Fibroblast of lung (primary cell): ENCODE measurements around the gene CARHSP1. TPM values are rescaled to one million over a fixed set of nuclear protein-coding genes. Genes with fewer than 3 reads are reported as not detected.

Experiments
- DNase-seq, 2 donors: peaks; one replicate each; pipeline versions ENCODE4 v3.0.0 to v3.0.0-alpha.2; 2010; ENCODE audit warnings: low read depth in 2 of 2
- H2AFZ ChIP-seq: 2 replicates; pipeline ENCODE4 v1.5.1; 2012; ENCODE audit warnings: low read length, control low read depth, inconsistent platforms
- H3K27ac ChIP-seq: 2 replicates; pipeline ENCODE4 v1.5.1; 2011; ENCODE audit warnings: low read length, control low read depth; ENCODE audit not compliant: insufficient read depth
- H3K27me3 ChIP-seq: 2 replicates; pipeline ENCODE4 v1.5.1; 2011; ENCODE audit warnings: mild to moderate bottlenecking, low read length; ENCODE audit not compliant: control insufficient read depth, insufficient read depth
- H3K36me3 ChIP-seq: 2 replicates; pipeline ENCODE4 v1.5.1; 2011; ENCODE audit warnings: low read length; ENCODE audit not compliant: control insufficient read depth, insufficient read depth
- H3K4me1 ChIP-seq: 2 replicates; pipeline ENCODE4 v1.5.1; 2011; ENCODE audit warnings: low read length; ENCODE audit not compliant: control insufficient read depth, insufficient read depth; ENCODE audit errors: extremely low read depth
- H3K4me2 ChIP-seq: 2 replicates; pipeline ENCODE4 v1.5.1; 2011; ENCODE audit warnings: low read length, control low read depth; ENCODE audit not compliant: insufficient read depth; ENCODE audit errors: extremely low read depth
- H3K4me3 ChIP-seq, 4 experiments: fragments of 200-600 bp in 1 of 4; sonication (generic) in 1 of 4; replicated peaks in 1 of 4; 2 replicates each; pipeline ENCODE4 v1.5.1; 2011 to 2016; ENCODE audit warnings: low read length in 4 of 4, low read depth in 3 of 4, mild to moderate bottlenecking in 3 of 4, control low read depth in 2 of 4, inconsistent platforms in 1 of 4, mixed read lengths in 1 of 4; ENCODE audit not compliant: insufficient read depth in 1 of 4; ENCODE audit errors: control extremely low read depth in 1 of 4
- H3K79me2 ChIP-seq: 2 replicates; pipeline ENCODE4 v1.5.1; 2012; ENCODE audit warnings: mild to moderate bottlenecking, low read length, inconsistent platforms; ENCODE audit not compliant: control insufficient read depth, insufficient read depth
- H3K9ac ChIP-seq: 2 replicates; pipeline ENCODE4 v1.5.1; 2011; ENCODE audit warnings: mild to moderate bottlenecking, low read length, control low read depth; ENCODE audit not compliant: insufficient read depth
- H3K9me3 ChIP-seq: 2 replicates; pipeline ENCODE4 v1.5.1; 2012; ENCODE audit warnings: low read depth, low read length; ENCODE audit not compliant: control insufficient read depth, insufficient read depth
- H4K20me1 ChIP-seq: 2 replicates; pipeline ENCODE4 v1.5.1; 2011; ENCODE audit warnings: low read length; ENCODE audit not compliant: control insufficient read depth, insufficient read depth; ENCODE audit errors: extremely low read depth
- CTCF ChIP-seq, 2 donors: IDR thresholded peaks in 1 of 2; conservative IDR thresholded peaks in 1 of 2; 1 replicate in 1 of 2; 2 replicates in 1 of 2; pipeline ENCODE4 v1.5.1; 2011 to 2012; ENCODE audit warnings: low read length in 2 of 2, control low read depth in 1 of 2, inconsistent platforms in 1 of 2, low read depth in 1 of 2, mild to moderate bottlenecking in 1 of 2
- EZH2 ChIP-seq: IDR thresholded peaks from 2 replicates; pipeline ENCODE4 v1.5.1; 2012; ENCODE audit warnings: low read length, control low read depth, mild to moderate bottlenecking; ENCODE audit errors: missing control alignments
- polyA plus RNA-seq, 2 donors: library from polyadenylated mRNA; depleted of rRNA in 1 of 2; stranded (reverse) in 1 of 2; unstranded in 1 of 2; fragments of >200 nt; gene quantifications; 2 replicates each; pipeline ENCODE4 v1.2.1, GENCODE V29; 2011 to 2012; ENCODE audit warnings: missing spikeins in 1 of 2
- total RNA-seq: library from RNA; depleted of rRNA; stranded (reverse); fragments of >200 nt; gene quantifications from 2 replicates; pipeline ENCODE4 v1.2.1, GENCODE V29; 2014

Gene CARHSP1
- total and polyA plus RNA-seq, 2 donors (not counting 1 experiment from before 2014, with no cell fraction given) = 90.9 to 108 TPM

- H3K79me2 ChIP-seq = no peaks in the 10 kb centered on the region
- no peak overlapping the region for H2AFZ ChIP-seq
- H4K20me1 ChIP-seq = no peaks in the 10 kb centered on the region
- H3K36me3 ChIP-seq = peaks cover 27% of the 10 kb centered on the region
- no peak overlapping the region for H3K9ac ChIP-seq
- H3K4me1 ChIP-seq = no peaks in the 10 kb centered on the region
- no peak overlapping the region for H3K4me3 ChIP-seq
- no peak overlapping the region for H3K4me2 ChIP-seq
- no peak for DNase-seq
- no peak for TF ChIP-seq CTCF (conservative IDR thresholded peaks at IDR 0.05 in 1 of 2, IDR thresholded peaks at IDR 0.05 in 1 of 2; ENCODE audit: low read depth in 1 of 2, low read length in 2 of 2)
- no peak overlapping the region for H3K27ac ChIP-seq
- no peaks in the 10 kb centered on the region for H3K27me3 ChIP-seq
- no peaks in the 10 kb centered on the region for H3K9me3 ChIP-seq
Observed at GRCh38 chr16:8899709-8900317, 31.0 kb upstream of the CARHSP1 start.

- Histone ChIP-seq H4K20me1 (no peaks in the 10 kb centered on the region), H3K4me3 (no peak overlapping the region), H3K27ac (no peak overlapping the region), H3K4me1 (no peaks in the 10 kb centered on the region), H3K36me3 (peaks cover 32% of the 10 kb centered on the region), H3K9me3 (no peaks in the 10 kb centered on the region), H3K27me3 (no peaks in the 10 kb centered on the region), H3K79me2 (no peaks in the 10 kb centered on the region), H3K4me2 (no peak overlapping the region), H3K9ac (no peak overlapping the region), H2AFZ (no peak overlapping the region)
- DNase-seq = no peak
- TF ChIP-seq EZH2 = no peak
- TF ChIP-seq CTCF (conservative IDR thresholded peaks at IDR 0.05 in 1 of 2, IDR thresholded peaks at IDR 0.05 in 1 of 2; ENCODE audit: low read depth in 1 of 2, low read length in 2 of 2) = no peak
Observed at GRCh38 chr16:8898660-8899318, 30.0 kb upstream of the CARHSP1 start.

- Histone ChIP-seq H3K9me3 (no peaks in the 10 kb centered on the region), H3K27me3 (no peaks in the 10 kb centered on the region), H3K4me2 (no peak overlapping the region), H3K79me2 (no peaks in the 10 kb centered on the region), H3K4me1 (no peaks in the 10 kb centered on the region), H4K20me1 (no peaks in the 10 kb centered on the region), H3K27ac (no peak overlapping the region), H2AFZ (no peak overlapping the region), H3K4me3 (no peak overlapping the region), H3K9ac (no peak overlapping the region), H3K36me3 (peaks cover 35% of the 10 kb centered on the region)
- no peak for DNase-seq
- TF ChIP-seq EZH2 (no peak), CTCF (conservative IDR thresholded peaks at IDR 0.05 in 1 of 2, IDR thresholded peaks at IDR 0.05 in 1 of 2; ENCODE audit: low read depth in 1 of 2, low read length in 2 of 2) (no peak)
Observed at GRCh38 chr16:8894736-8895334, 26.0 kb upstream of the CARHSP1 start.
